Inflammatory macrophage treated with lipopolysaccharide for 4 hours (primary cell): ENCODE results near the gene SPI1.
"Not testable (repeated sequence)": the region's sequence is repeated elsewhere in the genome, so short reads cannot be mapped to it uniquely, and the experiment has no call there.

Experiments used
- DNase-seq: peaks from one replicate; pipeline ENCODE4 v3.0.0-alpha.2; 2020

SPI1 gene

DNA sequence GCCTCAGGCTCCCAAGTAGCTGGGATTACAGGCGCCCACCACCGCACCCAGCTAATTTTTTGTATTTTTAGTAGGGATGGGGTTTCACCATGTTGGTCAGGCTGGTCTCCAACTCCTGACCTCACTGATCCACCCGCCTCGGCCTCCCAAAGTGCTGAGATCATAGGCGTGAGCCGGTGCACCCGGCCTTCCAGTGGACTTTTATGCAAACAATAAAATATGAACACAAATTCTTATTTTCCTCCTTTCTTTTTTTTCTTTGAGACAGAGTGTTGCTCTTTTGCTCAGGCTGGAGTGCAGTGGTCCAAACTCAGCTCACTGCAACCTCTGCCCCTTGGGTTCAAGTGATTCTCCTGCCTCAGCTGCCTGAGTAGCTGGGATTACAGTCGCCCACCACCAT is 61.8 kb downstream of the SPI1 start:
- not testable (repeated sequence) for DNase-seq

DNA sequence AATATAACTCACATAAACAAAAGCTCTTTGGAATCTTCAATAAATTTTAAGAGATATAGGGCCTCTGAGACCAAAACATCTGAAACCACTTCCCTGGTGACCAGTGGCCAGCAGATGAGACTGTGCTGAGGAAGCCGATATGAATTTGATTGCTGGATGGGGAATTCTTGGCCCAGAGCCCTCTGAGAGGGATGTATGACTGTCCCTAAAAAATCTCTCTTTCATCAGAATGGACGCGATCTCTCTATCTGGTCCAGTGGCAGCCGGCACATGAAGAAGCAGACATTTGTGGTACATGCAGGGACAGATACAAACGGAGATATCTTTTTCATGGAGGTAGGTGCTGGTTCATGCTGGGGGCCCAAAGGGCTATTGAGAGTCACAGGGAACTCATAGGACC is 63.4 kb downstream of the SPI1 start:
- DNase-seq, result no peak

DNA sequence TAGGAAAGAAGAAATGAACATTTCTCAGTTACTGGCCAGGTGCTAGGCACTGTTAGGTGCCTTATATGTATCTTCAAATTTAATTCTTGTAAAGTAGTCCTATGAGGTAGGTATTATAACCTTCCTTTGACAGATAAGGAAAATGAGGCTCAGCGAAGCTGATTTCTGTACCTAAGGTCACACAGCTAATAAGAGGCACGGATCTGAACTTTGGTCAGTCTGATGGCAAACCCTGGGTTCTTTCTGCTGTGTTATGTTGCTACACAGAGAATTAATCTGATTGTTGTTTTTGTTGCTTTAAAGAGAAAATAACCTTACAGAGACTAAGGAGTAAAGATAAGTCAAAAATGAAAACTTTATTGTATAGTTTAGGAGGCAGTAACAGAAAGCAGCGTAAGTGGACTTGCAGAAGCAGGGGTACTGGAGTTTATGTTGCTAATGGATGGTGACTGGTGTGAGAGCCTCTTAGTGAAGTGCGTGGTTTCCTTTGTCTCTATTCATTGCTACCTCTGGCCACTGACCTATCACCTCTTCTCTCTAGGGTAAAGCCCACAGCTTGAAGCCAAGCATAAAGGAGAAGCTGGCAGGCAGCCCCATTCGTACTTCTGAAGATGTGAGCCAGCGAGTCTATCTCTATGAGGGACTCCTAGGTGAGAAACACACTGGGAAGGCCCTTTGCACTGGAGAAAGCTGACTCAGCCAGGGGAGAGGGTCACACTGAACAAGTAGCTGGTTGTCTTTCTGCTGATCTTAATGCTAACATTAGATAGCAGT is 70.1 kb downstream of the SPI1 start:
- no peak for DNase-seq

DNA sequence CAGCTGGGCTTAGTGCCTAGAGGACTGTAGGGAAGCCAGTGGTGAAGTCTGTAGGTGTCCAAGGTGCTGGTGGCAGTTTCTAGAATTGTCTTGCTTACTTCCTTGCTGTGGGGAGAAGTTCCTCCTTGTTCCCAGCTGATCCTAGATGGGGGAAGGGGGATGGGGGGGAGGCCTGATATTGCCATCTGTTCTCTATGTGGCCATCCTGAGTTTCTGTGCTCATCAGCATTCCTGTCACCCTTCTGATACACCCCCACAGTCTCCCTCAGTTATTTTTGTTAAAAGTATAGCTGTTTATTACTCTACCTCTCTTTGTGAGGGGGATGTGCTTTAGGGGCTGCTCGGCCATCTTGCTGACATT is 71.9 kb downstream of the SPI1 start:
- no peak for DNase-seq

DNA sequence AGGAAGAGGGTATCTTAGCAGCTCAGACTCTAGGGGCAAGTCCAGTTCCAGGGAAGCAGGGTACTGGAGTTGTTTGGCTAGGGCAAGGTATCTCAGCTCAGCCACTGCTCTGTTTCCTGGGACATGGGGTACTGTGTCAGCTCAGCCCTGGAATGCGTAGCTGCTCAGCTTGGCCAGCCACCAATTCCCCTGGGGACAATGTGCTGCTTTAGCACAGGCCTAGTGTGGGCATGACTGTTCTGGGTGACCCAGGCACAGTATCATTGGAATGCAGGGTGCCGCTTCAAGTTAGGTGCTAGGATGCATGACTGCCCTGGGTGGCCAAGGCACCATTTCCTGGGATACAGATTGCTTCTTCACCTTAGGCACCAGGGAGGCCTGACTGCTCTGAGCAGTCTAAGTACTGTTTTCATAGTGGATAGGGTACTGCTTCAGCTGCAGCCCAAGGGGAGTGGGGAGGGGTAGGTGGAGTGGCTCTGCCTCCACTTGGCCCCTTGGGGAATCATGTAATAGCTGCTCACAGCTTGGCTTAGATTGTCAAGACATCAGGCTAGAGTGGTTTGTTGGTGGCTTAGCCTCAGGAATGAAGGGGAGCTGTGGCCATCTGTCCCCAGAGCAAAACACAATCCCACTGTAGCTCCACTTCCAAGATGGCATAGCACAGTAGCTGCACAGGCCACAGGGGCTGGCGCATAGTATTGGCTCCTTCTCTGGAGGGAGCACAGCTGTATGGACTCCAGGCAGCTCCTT is 72.4 kb downstream of the SPI1 start:
- no peak for DNase-seq
